ENCODE measurements around the gene CLCF1.
A peak's percentile ranks its signal among the peaks of the same experiment; 100 is the strongest.
"Not testable (repeated sequence)": the region's sequence is repeated elsewhere in the genome, so short reads cannot be mapped to it uniquely, and the experiment has no call there.

Gene CLCF1

GRCh38 chr11:67407688-67408163 lies 34.3 kb upstream of the CLCF1 start:
- TF ChIP-seq, protein P1, sequence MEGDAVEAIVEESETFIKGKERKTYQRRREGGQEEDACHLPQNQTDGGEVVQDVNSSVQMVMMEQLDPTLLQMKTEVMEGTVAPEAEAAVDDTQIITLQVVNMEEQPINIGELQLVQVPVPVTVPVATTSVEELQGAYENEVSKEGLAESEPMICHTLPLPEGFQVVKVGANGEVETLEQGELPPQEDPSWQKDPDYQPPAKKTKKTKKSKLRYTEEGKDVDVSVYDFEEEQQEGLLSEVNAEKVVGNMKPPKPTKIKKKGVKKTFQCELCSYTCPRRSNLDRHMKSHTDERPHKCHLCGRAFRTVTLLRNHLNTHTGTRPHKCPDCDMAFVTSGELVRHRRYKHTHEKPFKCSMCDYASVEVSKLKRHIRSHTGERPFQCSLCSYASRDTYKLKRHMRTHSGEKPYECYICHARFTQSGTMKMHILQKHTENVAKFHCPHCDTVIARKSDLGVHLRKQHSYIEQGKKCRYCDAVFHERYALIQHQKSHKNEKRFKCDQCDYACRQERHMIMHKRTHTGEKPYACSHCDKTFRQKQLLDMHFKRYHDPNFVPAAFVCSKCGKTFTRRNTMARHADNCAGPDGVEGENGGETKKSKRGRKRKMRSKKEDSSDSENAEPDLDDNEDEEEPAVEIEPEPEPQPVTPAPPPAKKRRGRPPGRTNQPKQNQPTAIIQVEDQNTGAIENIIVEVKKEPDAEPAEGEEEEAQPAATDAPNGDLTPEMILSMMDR (IDR thresholded peaks at IDR 0.05; ENCODE audit: low read depth, low read length) = no peak
- H3K4me3 ChIP-seq (ENCODE audit: low read depth, low read length) = no peak overlapping the region

- no peak overlapping the region for H3K4me3 ChIP-seq (ENCODE audit: low read depth, low read length)
- TF ChIP-seq, protein P1 (IDR thresholded peaks at IDR 0.05; ENCODE audit: low read depth, low read length) = no peak
Measured at GRCh38 chr11:67406969-67407687, 33.7 kb upstream of the CLCF1 start.

DNA sequence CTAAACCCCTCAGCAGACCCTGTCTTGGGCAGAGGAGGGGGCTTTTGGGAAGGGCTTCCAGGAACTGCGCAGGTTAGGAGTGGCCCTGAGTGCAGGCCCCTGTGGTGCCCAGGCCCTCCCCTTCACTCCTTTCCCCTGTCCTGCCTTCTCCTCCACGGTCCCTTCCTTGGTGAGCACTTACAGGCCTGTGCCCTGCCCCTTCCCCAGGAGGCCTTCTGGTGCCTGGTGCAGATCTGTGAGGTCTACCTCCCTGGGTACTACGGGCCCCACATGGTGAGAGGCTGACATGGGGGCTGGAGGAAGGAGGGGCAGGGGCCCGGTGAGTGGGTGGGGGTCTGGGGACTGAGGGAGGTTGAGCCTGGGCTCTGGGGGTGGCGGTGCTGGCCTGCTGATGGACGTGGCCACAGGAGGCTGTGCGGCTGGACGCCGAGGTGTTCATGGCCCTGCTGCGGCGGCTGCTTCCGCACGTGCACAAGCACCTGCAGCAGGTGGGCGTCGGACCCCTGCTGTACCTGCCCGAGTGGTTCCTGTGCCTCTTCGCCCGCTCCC lies 33.1 kb upstream of the CLCF1 start:
- H3K4me3 ChIP-seq (ENCODE audit: low read depth, low read length) = no peak overlapping the region
- TF ChIP-seq, protein P1 (IDR thresholded peaks at IDR 0.05; ENCODE audit: low read depth, low read length) = no peak

DNA sequence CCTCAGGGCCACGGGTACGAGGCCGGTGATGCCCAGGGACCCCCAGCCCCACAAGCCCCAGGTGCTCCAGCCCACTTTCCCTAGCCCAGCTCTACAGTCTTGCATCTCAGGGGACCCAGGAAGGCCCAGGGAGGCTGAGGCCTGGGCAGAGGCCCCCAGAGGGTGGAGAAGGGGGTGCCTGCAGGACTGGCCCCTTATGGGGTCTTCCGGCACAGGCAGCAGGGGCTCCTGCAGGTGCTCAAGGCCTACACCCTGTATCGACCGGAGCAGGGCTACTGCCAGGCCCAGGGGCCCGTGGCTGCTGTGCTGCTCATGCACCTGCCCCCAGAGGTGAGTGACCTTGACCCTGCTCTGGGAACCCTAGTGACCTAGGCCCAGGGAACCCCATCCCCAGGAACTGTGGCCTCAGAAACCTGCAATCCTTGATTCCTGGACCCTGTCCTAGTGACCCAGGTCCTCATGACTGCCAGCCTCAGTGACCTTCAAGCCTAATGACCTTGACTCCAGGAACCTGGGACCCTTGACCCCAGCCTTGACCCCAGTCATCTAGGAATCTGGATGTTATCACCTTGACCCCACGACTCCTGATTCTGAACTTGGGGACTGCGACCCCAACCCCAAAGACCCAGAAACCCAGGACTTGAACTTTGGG lies 32.4 kb upstream of the CLCF1 start:
- TF ChIP-seq, protein P1 (IDR thresholded peaks at IDR 0.05; ENCODE audit: low read depth, low read length) = no peak
- H3K4me3 ChIP-seq (ENCODE audit: low read depth, low read length) = no peak overlapping the region

- TF ChIP-seq, protein P1 (IDR thresholded peaks at IDR 0.05; ENCODE audit: low read depth, low read length) = no peak
- no peak overlapping the region for H3K4me3 ChIP-seq (ENCODE audit: low read depth, low read length)
Measured at GRCh38 chr11:67405196-67405567, 31.8 kb upstream of the CLCF1 start.

- TF ChIP-seq, protein P1 (IDR thresholded peaks at IDR 0.05; ENCODE audit: low read depth, low read length) = no peak
Measured at GRCh38 chr11:67404515-67405195, 31.3 kb upstream of the CLCF1 start.

GRCh38 chr11:67403085-67403484 lies 29.7 kb upstream of the CLCF1 start:
- not testable (repeated sequence) for H3K4me3 ChIP-seq (ENCODE audit: low read depth, low read length)

More at GRCh38 chr11:67404515-67405195, 31.3 kb upstream of the CLCF1 start:
- no peak overlapping the region for H3K4me3 ChIP-seq (ENCODE audit: low read depth, low read length)

- peak overlapping the region; percentile 45 for H3K4me3 ChIP-seq (ENCODE audit: low read depth, low read length)
Measured at GRCh38 chr11:67402192-67402839, 28.9 kb upstream of the CLCF1 start.

Data from WI38 (cell line).